GM19043 (cell line): ENCODE measurements around the gene VMAC.

Experiments
- ATAC-seq: cut with Tn5 transposase; IDR thresholded peaks from one replicate; pipeline ENCODE4 v1.9.1; 2021; ENCODE audit warnings: low read depth; ENCODE audit not compliant: unreplicated experiment

Gene VMAC

DNA sequence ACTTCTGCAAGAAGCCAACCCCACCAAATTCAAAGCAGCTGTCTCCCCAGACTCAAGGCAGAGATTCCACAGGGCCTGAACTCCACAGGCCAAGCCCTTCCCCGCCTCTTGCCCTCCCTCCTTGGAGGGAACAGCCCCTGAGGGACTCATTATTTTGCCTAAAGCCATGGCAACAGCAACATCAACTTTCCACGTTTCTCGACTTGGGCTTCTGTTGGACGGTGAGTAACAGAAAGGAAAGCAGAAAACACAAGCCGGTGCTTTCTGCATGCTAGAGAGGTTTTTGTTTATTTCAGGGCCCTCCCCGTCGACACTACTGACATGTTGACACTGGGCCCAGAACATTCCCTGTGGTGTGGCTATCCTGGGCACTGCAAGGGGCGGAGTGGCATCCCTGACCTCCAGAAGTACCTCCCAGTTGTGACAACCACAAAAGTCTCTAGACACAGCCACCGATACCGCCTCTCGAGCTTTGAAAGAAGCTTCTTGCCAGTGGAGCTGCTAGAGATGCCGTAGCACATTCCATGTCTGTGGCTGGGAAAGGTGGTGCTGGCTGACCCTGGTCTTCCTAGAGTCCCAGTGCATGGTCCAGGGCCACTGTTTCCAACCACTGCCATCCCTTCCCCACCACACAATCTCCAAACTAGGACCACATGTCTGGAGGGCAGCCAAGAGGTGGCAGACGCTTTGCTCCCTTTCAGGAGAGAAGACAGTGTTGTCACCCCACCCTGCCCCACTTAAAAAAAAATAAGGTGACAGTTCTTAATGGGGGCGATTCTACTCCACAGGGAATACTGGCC, 22.2 kb downstream of the VMAC start:
- ATAC-seq: no peak

DNA sequence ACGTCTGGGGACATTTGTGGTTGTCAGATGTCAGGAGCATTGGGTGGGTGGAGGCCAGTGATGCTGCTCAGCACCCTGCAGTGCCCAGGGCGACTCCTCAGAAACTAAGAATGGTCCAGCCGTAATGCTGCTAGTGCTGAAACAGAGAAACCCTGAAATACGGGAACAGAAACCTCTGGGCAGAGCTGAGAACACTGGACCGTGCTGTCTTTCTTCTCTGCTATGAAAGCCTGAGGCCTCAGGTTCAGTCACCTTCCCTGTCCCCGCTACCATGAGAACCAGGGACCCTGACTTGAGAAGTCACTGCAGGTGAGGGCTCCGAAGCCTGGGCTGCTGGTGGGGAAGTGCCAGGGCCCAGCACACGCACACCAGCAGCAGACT, 22.8 kb downstream of the VMAC start:
- ATAC-seq: peak; percentile 72

DNA sequence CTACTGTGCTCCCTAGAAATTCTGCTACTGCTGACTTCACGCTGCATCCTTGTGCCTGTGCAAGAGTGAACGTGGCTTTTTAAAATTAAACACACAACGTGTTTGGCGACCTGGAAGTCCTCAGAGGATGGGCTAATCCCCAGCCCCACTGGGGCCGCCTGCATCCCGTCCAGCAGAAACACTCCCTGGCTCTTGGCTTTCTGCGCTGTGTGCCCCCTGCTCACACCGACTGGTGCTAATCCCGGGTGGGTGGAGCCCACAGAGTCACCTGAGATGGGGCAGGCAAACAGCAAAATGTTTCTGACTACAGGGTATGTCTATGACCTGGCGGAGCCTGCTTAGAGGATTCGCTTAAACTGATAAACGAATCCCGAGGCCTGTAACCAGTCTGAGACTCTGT, 24.5 kb downstream of the VMAC start:
- no peak for ATAC-seq

DNA sequence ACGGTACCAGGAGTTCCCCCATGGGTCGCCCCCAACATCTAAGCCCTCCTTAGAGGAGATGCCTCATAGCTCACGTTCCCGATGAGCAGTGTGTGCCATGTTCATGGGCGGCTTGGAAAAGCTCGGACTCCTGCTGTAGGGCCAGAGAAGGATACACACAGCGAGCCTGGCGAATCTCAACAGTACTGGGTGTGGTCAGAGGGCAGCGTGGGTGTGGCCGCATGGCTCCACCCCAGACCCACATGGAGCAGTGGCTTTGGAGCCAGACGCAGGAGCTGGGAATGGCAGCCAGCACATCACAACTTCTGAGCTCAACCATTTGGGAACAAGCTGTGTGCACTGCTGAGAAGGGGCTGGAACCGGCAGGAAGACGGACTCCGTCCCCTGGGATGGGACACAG, 25.0 kb downstream of the VMAC start:
- no peak for ATAC-seq

DNA sequence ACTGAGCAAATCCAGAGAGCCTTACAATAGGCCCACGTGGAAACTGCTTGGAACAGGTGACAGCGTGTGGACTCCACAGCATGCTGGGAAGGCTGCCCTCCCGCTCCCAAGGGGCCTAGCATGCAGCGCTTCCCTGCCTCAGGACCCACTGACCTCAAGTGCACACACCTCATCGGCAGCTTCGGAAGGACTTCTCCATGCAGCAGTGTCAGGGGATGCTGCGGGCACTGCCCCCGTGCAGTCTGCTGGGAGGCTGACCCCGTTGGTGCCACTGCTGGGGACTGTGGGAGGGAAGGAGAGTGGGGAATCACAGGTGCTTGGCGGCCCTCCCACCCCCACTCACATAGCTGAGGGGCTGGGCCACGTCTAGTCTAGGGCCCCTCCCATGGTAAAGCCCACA, 26.6 kb downstream of the VMAC start:
- ATAC-seq: no peak

DNA sequence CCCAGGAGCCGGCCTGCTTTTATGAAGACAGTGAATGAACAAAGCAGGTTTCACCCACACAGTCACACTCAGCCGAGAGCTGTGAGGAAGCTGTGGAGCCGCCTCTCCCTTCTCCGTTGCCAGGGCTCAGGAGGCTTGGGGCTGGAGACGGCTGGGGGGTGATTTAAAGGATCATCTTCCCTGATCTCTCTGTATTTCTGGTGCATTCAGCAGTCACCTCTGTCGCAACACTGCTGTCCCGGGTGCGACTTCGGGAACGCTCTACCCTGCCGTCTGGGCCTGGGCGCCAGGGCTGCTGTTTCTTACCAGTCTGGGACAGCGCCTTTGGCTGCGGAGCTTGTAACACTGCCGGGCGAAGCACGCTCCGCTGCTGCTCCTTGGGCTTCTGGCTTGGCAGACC, 27.5 kb downstream of the VMAC start:
- no peak for ATAC-seq

DNA sequence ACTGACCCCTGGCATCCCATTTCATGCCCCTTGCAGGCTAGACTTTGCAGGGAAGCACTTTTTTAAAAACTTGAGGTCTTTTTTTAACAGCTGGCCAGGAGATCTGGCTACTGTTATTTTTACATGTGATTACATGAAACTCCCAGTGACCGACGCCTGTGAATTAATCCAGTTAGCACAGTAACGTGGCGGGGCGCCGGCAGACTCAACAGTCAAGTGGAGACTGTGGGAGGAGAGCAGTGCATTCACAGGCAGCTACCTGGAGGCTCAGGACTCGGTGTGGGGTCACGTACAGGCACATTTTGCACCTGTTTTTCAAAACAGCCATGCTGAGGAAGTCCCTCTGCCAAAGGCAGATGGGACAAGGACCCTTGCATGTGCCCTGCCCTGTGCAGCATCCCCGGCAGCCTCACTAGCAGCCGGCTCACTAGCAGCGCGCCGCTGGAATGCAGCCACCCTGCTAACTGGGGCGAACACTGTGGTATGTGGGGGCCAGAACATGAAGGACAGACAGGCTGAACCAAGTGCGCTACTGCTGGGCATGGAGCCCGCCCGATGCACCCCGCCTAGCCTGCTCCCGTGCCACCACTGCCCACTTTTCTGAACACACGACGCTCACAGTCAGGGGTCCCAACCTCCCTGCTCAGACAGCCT, 28.1 kb downstream of the VMAC start:
- no peak for ATAC-seq

DNA sequence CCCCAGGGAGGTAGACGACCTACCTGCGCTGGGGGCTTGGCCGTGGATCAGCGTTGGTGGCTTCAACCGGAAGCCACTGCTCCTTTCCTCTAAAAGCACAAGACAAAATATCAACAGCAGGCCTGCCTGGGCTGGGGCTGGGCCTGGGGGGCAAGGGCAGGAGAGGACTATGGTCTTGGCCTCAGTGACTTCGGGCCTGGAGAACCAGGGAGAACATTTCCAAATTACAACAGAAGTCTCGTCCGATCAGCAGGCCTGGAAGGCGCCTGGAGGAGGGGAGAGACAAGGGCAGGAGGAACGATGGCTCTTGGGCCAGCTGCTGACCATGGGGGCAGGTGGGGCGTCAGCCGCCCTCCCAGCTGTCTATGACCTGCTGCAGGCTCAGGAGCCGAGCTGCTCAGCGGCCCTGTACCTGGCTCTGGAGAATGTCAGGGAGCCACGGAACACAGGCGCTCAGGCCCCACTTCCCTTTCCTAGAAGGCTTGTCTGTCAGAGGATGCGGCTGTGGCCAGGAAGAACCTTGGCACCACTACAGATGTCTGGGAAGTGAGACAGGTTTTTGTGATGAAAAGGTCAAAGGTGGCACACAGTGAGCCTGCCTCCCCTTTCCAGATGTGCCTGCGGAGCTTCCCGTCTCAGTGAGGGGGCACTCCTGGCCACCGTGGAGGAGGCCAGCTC, 28.9 kb downstream of the VMAC start:
- no peak for ATAC-seq

DNA sequence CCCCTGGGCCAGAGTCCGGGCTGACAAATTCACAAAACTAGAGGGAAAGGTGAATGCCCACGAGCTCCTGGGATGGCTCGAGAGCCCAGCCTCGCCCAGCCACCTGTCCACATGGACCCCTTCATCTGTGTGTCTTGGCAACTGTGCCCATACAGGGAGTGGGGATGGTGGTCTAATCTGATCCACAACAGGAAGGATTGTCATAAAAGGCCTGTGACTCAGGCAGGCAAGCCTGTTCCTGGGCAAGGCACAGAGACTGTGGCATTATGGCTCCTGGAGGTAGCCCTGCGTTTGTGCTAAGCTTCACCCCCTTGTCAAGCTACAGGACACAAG, 29.4 kb downstream of the VMAC start:
- ATAC-seq: no peak

DNA sequence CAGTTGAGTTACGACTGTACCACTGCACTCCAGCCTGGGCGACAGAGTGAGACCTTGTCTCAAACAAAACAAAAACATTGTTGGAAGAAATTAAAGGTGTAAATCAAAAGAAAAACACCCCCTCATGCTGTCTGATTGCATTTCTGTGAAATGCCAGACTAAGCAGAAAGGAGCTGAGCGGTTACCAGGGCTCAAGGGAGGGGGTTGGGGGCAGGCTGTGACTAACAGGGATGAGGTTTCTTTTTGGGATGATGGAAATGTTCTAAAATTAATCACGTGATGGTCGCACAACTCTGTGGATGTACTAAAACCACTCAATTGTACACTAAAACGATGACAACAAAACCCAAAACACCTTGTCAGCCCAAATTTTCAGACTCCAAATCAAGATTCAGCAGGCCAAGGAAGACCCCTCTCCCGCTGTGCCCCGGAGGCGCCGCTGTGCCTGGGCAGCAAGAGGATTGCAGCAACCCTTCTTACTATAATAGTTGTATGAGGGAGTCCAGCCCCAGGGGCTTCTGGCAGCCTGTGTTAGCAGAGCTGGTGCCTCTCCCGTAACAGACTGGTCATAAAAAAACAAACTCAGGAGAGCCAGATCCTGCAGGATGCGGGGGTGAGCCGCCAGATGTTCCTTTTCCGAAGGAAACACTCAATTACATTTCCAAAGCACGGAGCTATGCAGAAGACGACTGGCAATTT, 30.3 kb downstream of the VMAC start:
- ATAC-seq: no peak

DNA sequence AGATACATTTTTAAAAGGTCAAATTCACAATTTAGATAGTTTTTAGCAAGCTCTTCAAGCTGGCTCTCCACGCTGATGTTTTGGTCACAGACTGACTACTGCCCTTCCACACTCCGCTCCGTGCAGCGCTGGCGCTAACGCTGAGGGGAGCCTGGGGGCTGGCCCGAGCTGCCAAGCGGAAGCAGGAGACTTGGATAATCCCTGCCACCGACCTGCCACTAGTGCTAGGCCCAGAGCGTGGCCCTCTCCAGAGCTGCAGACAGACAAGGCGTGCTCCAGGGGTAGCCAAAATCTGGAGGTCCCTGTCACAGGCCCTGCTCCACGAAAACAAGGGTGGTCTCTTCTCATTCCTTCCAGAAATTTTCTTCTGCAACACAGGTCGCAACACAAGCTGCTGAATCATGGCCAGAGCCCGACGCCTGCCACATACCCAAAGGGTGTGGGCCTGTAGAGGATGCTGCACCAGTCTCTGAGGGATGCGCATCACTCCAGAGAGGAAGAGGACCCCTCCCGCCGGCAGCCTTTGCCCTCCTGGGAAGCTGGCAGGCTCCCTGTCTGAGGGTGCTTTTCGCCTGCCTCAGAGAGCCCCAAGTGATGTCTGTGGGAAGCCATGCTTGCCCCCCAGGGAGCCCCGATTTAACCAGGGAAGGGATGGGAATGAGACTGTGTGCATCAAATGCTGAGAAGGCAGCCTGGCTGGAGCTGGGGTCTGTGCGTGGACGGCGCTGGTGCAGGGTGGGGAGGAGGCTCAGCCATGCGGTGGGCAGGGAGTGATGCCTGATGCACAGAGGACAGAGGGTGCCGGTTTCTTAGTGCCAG, 31.0 kb downstream of the VMAC start:
- ATAC-seq: no peak

DNA sequence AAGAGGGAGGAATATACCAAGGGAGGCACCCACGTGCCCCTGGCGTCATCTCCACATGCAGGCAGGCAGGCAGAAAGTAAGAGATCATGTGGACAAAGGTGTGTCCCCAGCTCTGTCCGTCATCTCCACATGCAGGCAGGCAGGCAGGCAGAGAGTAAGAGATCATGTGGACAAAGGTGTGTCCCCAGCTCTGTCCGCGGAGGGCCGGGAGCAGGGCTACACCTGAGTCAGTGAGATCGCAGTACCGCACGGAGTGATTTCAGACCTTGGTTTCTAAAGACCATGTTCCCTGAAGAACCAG, 31.6 kb downstream of the VMAC start:
- ATAC-seq: no peak

DNA sequence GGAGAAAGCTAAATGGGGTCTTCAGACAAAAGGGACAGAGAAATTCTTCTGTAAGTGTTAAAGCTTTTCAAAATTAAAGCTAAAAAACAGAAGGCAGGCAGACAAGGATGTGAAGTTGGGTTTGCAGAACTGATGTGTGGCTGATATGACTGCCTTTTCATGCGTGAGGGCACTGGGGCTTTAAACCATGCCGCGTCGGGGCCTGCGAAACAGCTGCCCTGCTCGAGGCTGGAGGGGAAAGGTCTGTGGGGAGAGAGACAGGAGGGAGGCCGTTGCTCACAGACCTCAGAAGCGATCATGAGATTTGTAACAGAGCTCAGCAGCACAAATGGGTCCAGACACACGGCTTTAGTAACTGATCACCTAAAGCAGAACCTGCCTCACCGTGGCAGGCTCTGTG, 32.9 kb downstream of the VMAC start:
- ATAC-seq: no peak

DNA sequence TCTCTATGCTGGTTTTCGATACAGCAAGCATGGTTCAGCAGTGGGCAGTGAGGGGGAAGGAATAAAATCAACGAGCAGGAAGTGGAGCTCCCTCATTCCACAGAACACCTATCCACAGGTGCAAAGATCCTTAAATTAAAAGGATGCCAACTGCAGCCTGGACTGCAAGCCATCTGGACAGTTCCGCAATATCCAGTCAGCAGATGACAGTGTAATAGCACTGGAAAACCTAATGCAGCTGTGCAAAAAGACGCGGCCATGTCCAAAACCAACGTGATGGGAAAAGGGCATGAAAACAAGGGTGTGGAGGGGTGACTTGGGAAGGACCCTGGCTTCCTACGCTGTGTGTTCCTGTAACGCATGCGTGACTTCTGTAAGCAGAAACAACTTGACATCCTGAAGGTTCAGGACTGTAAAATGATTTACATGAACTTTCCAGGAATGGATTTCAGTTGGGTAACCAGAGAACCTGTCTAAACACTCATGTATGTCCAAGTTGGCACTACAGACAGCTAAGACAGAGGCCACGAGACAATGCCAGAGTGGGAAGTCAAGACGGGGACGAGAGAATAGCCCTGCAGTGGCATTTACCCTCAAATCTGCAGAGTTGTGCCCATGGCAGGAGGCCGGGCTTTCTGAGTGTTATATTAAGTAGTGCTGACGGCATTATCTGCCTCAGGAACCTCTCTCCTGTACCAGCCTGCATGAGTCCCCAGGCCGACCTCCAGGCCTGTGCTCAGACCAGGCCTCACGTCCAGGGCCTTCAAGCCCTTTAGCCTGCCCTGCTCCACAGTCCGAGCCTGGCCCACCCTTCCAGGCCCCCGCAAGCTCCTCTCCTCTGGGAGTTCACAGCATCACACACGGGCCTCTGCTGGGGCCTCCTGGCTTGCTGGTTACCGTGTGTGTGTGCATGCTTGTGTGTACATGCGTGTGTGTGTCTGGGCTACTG, 35.9 kb downstream of the VMAC start:
- no peak for ATAC-seq

DNA sequence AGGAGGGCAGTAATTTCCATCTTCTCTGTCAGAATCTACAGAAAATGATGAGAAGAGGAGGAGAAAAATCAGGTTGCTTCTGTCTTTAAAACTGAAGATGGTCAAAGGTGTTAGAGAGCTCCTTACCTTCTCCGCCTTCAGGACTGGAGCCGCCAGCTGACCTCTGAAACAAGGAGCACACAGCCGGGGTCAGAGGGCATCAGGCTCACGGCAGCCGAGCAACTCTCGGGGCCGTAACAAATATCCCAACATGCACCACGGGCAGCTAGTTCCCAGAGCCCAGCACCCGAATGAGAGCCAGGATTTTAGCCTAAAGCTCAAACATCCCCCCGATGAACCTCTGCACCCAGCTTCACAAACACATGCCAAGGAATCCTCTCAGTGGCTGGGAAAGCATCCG, 37.0 kb downstream of the VMAC start:
- no peak for ATAC-seq

DNA sequence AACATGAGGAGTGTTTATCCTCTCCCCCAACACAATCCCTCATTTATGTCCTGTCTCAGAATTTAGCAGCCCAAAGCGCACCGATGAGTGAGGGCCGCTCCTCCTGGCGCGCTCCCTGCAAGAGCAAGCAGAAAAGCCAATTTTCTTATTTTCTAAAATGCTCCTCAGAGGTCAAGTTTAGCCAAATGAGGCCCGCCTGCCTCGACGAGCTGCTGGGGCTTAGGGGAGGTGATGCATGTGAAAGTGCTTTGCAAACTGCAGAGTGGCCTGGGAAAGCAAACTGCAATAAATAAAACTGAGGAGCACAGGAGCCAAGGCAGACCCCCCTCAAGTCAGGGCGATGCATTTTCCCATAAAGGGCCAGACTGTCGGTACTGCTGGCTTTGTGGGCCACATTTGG, 38.4 kb downstream of the VMAC start:
- no peak for ATAC-seq

DNA sequence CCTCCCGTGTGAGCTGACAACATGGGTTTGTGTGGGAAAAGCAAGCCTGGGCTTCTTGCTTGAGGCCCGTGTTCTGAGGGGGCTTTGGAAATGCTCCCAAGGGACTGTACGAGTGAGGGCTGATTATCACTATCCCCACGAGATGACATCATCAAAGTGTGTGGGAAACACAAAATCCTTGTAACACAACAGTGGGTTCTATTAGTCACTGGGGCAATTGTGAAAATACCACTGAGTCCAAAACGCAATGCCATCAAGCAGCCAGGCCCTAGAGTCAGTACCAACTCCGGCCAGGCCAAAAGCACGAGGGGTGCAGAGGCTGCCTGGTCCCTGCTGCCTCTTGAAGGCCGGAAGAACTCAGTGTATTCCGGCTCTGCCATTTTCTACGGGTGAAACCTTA, 39.0 kb downstream of the VMAC start:
- no peak for ATAC-seq

DNA sequence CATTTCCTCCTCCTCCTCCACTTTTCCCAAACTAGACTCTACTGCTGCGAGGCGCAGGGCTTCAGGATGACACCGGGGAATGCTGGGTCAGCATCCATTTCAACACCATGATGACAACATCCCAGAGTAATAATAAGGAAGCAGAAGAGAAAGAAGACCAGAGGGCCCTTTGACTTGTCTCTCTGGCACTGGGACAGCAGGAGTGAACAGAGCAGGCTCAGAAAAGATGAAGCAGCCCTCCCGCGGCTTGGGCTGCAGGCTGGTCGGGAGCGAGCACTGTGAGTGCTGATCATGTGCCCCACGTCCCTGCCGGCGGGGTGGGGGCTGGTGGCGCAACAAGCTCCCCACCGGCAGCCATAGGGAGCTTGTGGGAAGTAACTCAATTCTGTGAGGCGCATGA, 42.8 kb downstream of the VMAC start:
- ATAC-seq: no peak

DNA sequence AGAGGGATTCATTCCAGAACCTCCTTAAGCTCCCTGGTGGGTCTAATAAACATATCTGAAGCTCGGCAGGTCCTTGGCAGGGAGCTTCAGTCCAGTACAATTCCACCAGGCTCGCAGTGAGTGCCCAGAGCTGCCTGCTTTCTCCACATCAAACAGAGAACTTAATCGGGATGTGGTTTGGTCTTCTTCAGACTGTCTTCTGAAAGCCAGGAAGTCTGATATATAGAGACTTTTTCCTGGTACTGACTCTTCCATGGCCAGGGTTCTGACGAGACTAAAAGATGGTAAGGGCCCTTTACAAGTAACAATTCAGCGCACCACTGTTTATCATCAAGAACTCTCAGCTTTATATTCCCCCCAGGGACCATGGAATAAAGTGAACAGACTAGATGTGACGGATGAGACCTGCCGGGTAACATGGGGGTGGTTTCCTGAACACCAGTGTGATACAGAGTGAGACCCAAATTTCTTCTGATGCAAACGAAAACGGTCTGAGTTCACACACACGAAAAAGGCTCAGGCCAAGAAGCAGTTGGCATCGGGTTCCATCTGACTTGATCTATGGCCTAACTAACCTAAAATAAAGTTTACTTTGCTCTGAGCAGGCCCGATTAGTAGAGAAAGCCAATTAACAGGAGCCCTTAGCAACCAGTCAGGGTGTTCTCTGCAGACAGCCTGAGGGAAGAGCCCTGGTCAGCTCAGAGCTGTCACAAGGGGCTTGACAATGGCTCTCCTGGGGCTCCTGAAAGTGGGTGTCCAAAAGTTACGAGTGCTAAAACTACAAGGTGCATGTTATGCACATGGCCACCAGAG, 44.3 kb downstream of the VMAC start:
- no peak for ATAC-seq
